ENCODE results near the gene TMEM248.
A peak's percentile ranks its signal among the peaks of the same experiment; 100 is the strongest.
"Not testable (repeated sequence)": the region's sequence is repeated elsewhere in the genome, so short reads cannot be mapped to it uniquely, and the experiment has no call there.

TMEM248 gene

DNA sequence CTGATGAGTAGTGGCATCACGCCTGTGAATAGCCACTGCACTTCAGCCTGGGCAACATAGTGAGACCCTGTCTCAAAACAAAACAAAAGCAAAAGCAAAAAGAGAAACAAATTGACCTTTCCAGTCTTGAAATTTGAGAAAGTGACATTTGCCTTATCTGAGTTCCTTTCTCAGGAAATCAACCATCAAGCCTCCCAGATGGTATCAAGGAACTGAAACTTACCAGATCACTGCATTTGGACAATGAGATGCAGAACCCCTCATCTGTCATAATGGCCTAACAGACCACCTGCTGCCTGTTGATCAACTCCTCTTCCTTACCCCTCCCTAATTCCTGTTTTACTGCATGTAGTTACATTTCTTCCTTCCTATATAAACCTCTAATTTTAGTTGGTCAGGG lies 59.3 kb downstream of the TMEM248 start:
- H3K27ac ChIP-seq (ENCODE audit: low read depth, low read length); H3K4me3 ChIP-seq (ENCODE audit: low read depth in 1 of 2, low read length in 2 of 2); H3K27me3 ChIP-seq (ENCODE audit: control insufficient read depth in 1 of 2, insufficient read depth in 2 of 2, low read length in 2 of 2); H3K9ac ChIP-seq (ENCODE audit: low read length); H3K36me3 ChIP-seq (ENCODE audit: insufficient read depth, low read length); H3K9me3 ChIP-seq (ENCODE audit: low read length); H3K4me1 ChIP-seq (ENCODE audit: insufficient read depth, low read length): not testable (repeated sequence)

- H3K27ac ChIP-seq (ENCODE audit: low read depth, low read length); H3K9me3 ChIP-seq (ENCODE audit: low read length); H3K9ac ChIP-seq (ENCODE audit: low read length); H3K27me3 ChIP-seq (ENCODE audit: control insufficient read depth in 1 of 2, insufficient read depth in 2 of 2, low read length in 2 of 2); H3K4me3 ChIP-seq (ENCODE audit: low read depth in 1 of 2, low read length in 2 of 2); H3K4me1 ChIP-seq (ENCODE audit: insufficient read depth, low read length): not testable (repeated sequence)
- H3K36me3 ChIP-seq (ENCODE audit: insufficient read depth, low read length): peaks cover 28% of the 10 kb centered on the region
These were observed 68.5 kb downstream of the TMEM248 start for GRCh38 chr7:66989552-66989951.

DNA sequence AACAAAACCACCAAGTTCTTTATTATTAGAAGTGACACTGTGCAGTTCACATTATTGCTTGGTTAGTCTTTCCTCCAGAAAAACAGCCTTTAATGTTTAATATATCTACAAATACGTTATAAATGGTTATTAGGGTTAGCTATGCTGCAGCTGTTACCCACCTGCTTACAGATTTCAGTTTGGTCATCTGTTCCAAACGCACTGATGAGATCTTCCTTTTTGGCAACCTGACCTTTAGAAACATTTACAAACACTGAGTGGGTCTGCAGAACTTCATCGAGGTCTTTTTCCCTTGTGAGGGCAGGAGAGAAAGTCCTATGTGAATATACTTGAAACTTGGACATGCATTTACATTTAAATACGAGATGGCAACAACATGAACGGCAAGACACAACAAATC lies 73.0 kb downstream of the TMEM248 start:
- peak overlapping the region; percentile 71 to 85 for H3K4me3 ChIP-seq (ENCODE audit: low read depth in 1 of 2, low read length in 2 of 2)
- H3K27me3 ChIP-seq (ENCODE audit: control insufficient read depth in 1 of 2, insufficient read depth in 2 of 2, low read length in 2 of 2); H3K9me3 ChIP-seq (ENCODE audit: low read length); H3K4me1 ChIP-seq (ENCODE audit: insufficient read depth, low read length): not testable (repeated sequence)
- H3K27ac ChIP-seq (ENCODE audit: low read depth, low read length): peak overlapping the region; percentile 95
- peak overlapping the region; percentile 84 for H3K9ac ChIP-seq (ENCODE audit: low read length)
- peaks cover 16% of the 10 kb centered on the region for H3K36me3 ChIP-seq (ENCODE audit: insufficient read depth, low read length)

GRCh38 chr7:66994691-66995049 lies 73.6 kb downstream of the TMEM248 start:
- H3K4me1 ChIP-seq (ENCODE audit: insufficient read depth, low read length); H3K27me3 ChIP-seq (ENCODE audit: control insufficient read depth in 1 of 2, insufficient read depth in 2 of 2, low read length in 2 of 2); H3K9me3 ChIP-seq (ENCODE audit: low read length): not testable (repeated sequence)
- H3K36me3 ChIP-seq (ENCODE audit: insufficient read depth, low read length): peaks cover 16% of the 10 kb centered on the region
- H3K27ac ChIP-seq (ENCODE audit: low read depth, low read length): peak overlapping the region; percentile 95
- peak overlapping the region; percentile 84 for H3K9ac ChIP-seq (ENCODE audit: low read length)
- H3K4me3 ChIP-seq (ENCODE audit: low read depth in 1 of 2, low read length in 2 of 2): peak overlapping the region; percentile 71 to 85

DNA sequence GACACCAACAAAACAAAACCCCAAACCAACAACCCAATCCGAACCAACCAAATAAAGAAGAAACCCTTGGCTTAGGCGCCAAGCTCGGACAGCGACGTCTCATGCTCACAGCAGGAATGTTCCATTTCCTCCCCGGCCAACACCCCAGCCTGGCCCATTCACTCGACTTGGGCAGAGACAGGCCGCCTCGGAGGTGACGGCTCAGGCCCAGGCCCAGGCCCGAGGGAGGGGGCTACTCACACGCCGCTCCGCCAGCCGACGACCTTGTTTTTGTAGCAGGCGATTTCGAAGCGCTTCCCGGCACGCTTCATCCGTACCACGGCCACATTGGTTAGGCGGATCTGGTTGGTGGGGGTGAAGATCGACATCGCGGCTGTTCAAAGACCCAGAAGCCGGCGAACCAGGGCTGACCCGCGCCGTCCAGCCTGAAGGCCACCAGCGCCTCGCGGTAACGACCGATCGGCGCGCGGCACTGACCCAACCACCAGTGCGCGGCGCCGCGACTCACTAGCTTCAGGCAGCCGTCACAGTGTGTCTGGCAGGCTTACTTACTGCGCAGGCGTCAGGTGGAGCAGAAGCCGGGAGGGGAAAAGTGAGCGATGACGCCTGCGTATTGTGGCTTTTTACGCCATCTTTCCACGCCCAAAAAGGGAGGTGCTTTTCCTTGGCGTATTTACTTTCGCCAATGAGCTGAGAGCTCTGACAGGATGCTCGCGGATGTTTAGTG lies 74.2 kb downstream of the TMEM248 start, which contains the start of gene SBDS:
Gene SBDS (minus strand): TSS at position 537 of the 727 bp plus-strand sequence. CDS start 169 bp downstream, at position 368.
- peak within 1 kb of the TSS; percentile 71 to 85 for H3K4me3 ChIP-seq (ENCODE audit: low read depth in 1 of 2, low read length in 2 of 2)
- peak within 1 kb of the TSS; percentile 84 for H3K9ac ChIP-seq (ENCODE audit: low read length)
- H3K9me3 ChIP-seq (ENCODE audit: low read length); H3K27me3 ChIP-seq (ENCODE audit: control insufficient read depth in 1 of 2, insufficient read depth in 2 of 2, low read length in 2 of 2); H3K4me1 ChIP-seq (ENCODE audit: insufficient read depth, low read length): not testable (repeated sequence)
- H3K27ac ChIP-seq (ENCODE audit: low read depth, low read length): peak within 1 kb of the TSS; percentile 95
- peaks cover 13% of the 10 kb centered on the region for H3K36me3 ChIP-seq (ENCODE audit: insufficient read depth, low read length)

GRCh38 chr7:66996444-66997191 lies 75.6 kb downstream of the TMEM248 start, which contains the start of gene TYW1:
Gene TYW1, plus strand, starts transcription at chr7:66996833. Its CDS starts 146 bp downstream, at chr7:66996979.
- Histone ChIP-seq H3K4me3 (ENCODE audit: low read depth in 1 of 2, low read length in 2 of 2) (peak within 1 kb of the TSS; percentile 47 to 79), H3K9ac (ENCODE audit: low read length) (peak within 1 kb of the TSS; percentile 86), H3K27ac (ENCODE audit: low read depth, low read length) (peak within 1 kb of the TSS; percentile 95), H3K36me3 (ENCODE audit: insufficient read depth, low read length) (peaks cover 10% of the 10 kb centered on the region)
- not testable (repeated sequence) for H3K4me1 ChIP-seq (ENCODE audit: insufficient read depth, low read length); H3K27me3 ChIP-seq (ENCODE audit: control insufficient read depth in 1 of 2, insufficient read depth in 2 of 2, low read length in 2 of 2); H3K9me3 ChIP-seq (ENCODE audit: low read length)

- not testable (repeated sequence) for H3K27ac ChIP-seq (ENCODE audit: low read depth, low read length); H3K27me3 ChIP-seq (ENCODE audit: control insufficient read depth in 1 of 2, insufficient read depth in 2 of 2, low read length in 2 of 2); H3K9me3 ChIP-seq (ENCODE audit: low read length); H3K36me3 ChIP-seq (ENCODE audit: insufficient read depth, low read length); H3K9ac ChIP-seq (ENCODE audit: low read length); H3K4me1 ChIP-seq (ENCODE audit: insufficient read depth, low read length); H3K4me3 ChIP-seq (ENCODE audit: low read depth in 1 of 2, low read length in 2 of 2)
These were observed 79.7 kb downstream of the TMEM248 start for GRCh38 chr7:67000601-67001258.

DNA sequence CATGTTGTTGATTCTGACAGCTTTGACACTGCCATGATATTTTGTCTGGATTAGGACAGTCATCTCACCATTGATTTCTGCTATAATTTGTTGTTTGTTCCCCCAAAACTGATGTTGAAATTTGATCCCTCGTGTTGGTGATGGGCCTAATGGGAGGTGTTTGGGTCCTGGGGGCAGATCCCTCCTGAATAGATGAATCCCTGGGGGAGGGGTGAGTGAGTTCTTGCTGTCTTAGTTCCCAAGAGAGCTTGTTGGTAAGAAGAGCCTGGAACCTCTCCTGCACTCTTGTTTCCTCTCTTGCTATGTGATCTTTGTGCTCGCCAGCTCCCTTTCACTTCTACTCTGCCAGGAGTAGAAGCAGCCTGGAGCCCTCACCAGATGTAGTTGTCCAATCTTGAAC lies 83.1 kb downstream of the TMEM248 start:
- not testable (repeated sequence) for H3K27me3 ChIP-seq (ENCODE audit: control insufficient read depth in 1 of 2, insufficient read depth in 2 of 2, low read length in 2 of 2); H3K9ac ChIP-seq (ENCODE audit: low read length); H3K4me3 ChIP-seq (ENCODE audit: low read depth in 1 of 2, low read length in 2 of 2); H3K9me3 ChIP-seq (ENCODE audit: low read length); H3K4me1 ChIP-seq (ENCODE audit: insufficient read depth, low read length); H3K27ac ChIP-seq (ENCODE audit: low read depth, low read length)
- H3K36me3 ChIP-seq (ENCODE audit: insufficient read depth, low read length): peaks cover 16% of the 10 kb centered on the region

- Histone ChIP-seq H3K36me3 (ENCODE audit: insufficient read depth, low read length) (peaks cover 26% of the 10 kb centered on the region), H3K9ac (ENCODE audit: low read length) (no peak overlapping the region), H3K9me3 (ENCODE audit: low read length) (no peaks in the 10 kb centered on the region), H3K27ac (ENCODE audit: low read depth, low read length) (no peak overlapping the region), H3K4me3 (ENCODE audit: low read depth in 1 of 2, low read length in 2 of 2) (no peak overlapping the region), H3K4me1 (ENCODE audit: insufficient read depth, low read length) (no peaks in the 10 kb centered on the region), H3K27me3 (ENCODE audit: control insufficient read depth in 1 of 2, insufficient read depth in 2 of 2, low read length in 2 of 2) (no peaks in the 10 kb centered on the region)
These were observed 85.9 kb downstream of the TMEM248 start for GRCh38 chr7:67006965-67007364.

Data from muscle layer of colon (tissue), 2 donors.